ENCODE measurements around the gene MAP2K3.

DNA sequence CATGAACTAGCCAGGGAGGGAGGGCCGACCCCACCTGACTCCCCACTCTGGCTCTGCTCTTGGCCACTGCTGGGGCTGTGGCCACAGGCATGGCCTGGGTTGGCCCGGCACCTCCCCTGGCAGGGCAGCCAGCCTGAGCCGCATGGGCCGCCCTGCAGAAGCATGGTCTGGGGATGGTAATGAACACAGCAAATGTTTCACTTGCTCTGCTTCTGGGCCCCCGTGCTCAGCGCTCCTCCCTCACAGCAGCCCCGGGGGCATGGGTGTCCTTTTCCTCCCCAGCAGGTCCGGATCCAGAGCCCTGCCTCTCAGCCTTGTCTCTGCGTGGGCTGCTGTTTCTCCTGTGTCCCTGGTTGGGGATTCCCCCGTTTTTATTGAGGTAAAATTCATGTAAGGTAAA, 60.7 kb downstream of the MAP2K3 start:
- TF ChIP-seq, protein P1, sequence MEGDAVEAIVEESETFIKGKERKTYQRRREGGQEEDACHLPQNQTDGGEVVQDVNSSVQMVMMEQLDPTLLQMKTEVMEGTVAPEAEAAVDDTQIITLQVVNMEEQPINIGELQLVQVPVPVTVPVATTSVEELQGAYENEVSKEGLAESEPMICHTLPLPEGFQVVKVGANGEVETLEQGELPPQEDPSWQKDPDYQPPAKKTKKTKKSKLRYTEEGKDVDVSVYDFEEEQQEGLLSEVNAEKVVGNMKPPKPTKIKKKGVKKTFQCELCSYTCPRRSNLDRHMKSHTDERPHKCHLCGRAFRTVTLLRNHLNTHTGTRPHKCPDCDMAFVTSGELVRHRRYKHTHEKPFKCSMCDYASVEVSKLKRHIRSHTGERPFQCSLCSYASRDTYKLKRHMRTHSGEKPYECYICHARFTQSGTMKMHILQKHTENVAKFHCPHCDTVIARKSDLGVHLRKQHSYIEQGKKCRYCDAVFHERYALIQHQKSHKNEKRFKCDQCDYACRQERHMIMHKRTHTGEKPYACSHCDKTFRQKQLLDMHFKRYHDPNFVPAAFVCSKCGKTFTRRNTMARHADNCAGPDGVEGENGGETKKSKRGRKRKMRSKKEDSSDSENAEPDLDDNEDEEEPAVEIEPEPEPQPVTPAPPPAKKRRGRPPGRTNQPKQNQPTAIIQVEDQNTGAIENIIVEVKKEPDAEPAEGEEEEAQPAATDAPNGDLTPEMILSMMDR (IDR thresholded peaks at IDR 0.05): no peak
- no peak for TF ChIP-seq POLR2A (IDR thresholded peaks at IDR 0.05)

Data from lower leg skin (tissue), 3 donors.